K562 (cell line): Measurements from ENCODE around the gene CCDC194.

Experiments used
- CREB1 ChIP-seq, 2 experiments: sonication (generic) in 1 of 2; formaldehyde crosslinking in 1 of 2; IDR thresholded peaks; 2 replicates each; pipeline versions ENCODE4 v1.6.1 to v1.8.0; 2012 to 2022; ENCODE audit warnings: inconsistent platforms in 1 of 2, mild to moderate bottlenecking in 1 of 2, missing genetic modification reagents in 1 of 2, moderate library complexity in 1 of 2
- EZH2 ChIP-seq: IDR thresholded peaks from 2 replicates; pipeline ENCODE4 v1.6.1; 2012; ENCODE audit warnings: low read depth, mild to moderate bottlenecking, inconsistent platforms, low read length, borderline replicate concordance
- NCOA6 ChIP-seq: fragments of 450-650 bp; IDR thresholded peaks from 2 replicates; pipeline ENCODE4 v1.6.1; 2017; ENCODE audit warnings: mild to moderate bottlenecking
- RAD21 ChIP-seq, 2 experiments: fragments of 250-450 bp in 1 of 2; fragments of 450-650 bp in 1 of 2; sonication (Bioruptor Pico) in 1 of 2; formaldehyde crosslinking in 1 of 2; IDR thresholded peaks in 1 of 2; conservative IDR thresholded peaks in 1 of 2; 2 replicates each; pipeline versions ENCODE4 v1.4.0 to v1.8.0; 2020 to 2022; ENCODE audit warnings: mild to moderate bottlenecking in 2 of 2, moderate library complexity in 1 of 2
- SP1 ChIP-seq: sonication (generic); formaldehyde crosslinking; IDR thresholded peaks from 2 replicates; pipeline ENCODE4 v1.8.1; 2022; ENCODE audit warnings: mild to moderate bottlenecking, missing genetic modification reagents
- SREBF2 ChIP-seq: sonication (generic); formaldehyde crosslinking; IDR thresholded peaks from 2 replicates; pipeline ENCODE4 v1.4.0; 2020; ENCODE audit warnings: mild to moderate bottlenecking, missing genetic modification reagents
- TCF7L2 ChIP-seq: fragments of 150-350 bp; IDR thresholded peaks from 2 replicates; pipeline ENCODE4 v1.6.1; 2016; ENCODE audit warnings: low read depth, mild to moderate bottlenecking, low read length, moderate library complexity
- ZFP36 ChIP-seq: fragments of 150-350 bp; IDR thresholded peaks from 2 replicates; pipeline ENCODE4 v1.6.1; 2018; ENCODE audit warnings: low read length, low read depth; ENCODE audit not compliant: partially characterized antibody
- ZNF311 ChIP-seq: fragments of 250-450 bp; sonication (Bioruptor Pico); IDR thresholded peaks from 2 replicates; pipeline ENCODE4 v1.4.0; 2020; ENCODE audit warnings: mild to moderate bottlenecking, moderate library complexity
- ZNF780A ChIP-seq: fragments of 250-450 bp; sonication (Bioruptor Pico); IDR thresholded peaks from 2 replicates; pipeline ENCODE4 v1.5.0; 2021; ENCODE audit warnings: mild to moderate bottlenecking
- TF ChIP-seq, protein P1 (sequence below): sonication (generic); formaldehyde crosslinking; IDR thresholded peaks from 2 replicates; pipeline ENCODE4 v1.8.1; 2023; ENCODE audit warnings: mild to moderate bottlenecking, missing genetic modification reagents
- TF ChIP-seq, protein P2 (sequence below): fragments of 250-450 bp; sonication (Bioruptor Pico); IDR thresholded peaks from 2 replicates; pipeline ENCODE4 v1.4.0; 2020; ENCODE audit warnings: mild to moderate bottlenecking

DNA sequence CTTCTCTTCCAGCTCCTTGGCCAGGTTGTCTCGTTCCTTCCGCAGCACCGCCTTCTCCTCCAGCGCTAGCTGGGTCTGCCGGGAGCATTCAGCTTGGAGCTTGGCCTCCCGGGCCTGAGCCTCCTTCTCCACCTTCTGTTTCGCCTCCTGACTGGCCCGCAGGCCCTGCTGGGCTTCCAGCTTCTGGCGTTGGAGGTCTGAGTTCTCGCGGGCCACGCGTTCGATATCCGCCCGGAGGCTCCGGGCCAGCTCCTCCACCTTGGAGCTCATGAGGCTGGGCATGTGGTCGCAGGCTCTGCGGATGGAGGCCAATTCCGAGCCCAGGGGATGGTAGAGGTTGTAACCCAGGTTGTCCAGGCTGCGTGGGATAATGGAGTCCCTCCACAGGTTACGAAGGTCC is 28.6 kb downstream of the CCDC194 start:
- TF ChIP-seq, protein P1, sequence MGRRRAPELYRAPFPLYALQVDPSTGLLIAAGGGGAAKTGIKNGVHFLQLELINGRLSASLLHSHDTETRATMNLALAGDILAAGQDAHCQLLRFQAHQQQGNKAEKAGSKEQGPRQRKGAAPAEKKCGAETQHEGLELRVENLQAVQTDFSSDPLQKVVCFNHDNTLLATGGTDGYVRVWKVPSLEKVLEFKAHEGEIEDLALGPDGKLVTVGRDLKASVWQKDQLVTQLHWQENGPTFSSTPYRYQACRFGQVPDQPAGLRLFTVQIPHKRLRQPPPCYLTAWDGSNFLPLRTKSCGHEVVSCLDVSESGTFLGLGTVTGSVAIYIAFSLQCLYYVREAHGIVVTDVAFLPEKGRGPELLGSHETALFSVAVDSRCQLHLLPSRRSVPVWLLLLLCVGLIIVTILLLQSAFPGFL, result no peak
- no peak for TF ChIP-seq ZNF780A
- no peak for TF ChIP-seq NCOA6
- TF ChIP-seq CREB1 (IDR thresholded peaks at IDR 0.05), result no peak
- no peak for TF ChIP-seq CREB1 (CRISPR knock-in tag; IDR thresholded peaks at IDR 0.05)
- no peak for TF ChIP-seq TCF7L2
- no peak for TF ChIP-seq EZH2
- no peak for TF ChIP-seq SREBF2 (CRISPR knock-in tag)
- TF ChIP-seq, protein P2, sequence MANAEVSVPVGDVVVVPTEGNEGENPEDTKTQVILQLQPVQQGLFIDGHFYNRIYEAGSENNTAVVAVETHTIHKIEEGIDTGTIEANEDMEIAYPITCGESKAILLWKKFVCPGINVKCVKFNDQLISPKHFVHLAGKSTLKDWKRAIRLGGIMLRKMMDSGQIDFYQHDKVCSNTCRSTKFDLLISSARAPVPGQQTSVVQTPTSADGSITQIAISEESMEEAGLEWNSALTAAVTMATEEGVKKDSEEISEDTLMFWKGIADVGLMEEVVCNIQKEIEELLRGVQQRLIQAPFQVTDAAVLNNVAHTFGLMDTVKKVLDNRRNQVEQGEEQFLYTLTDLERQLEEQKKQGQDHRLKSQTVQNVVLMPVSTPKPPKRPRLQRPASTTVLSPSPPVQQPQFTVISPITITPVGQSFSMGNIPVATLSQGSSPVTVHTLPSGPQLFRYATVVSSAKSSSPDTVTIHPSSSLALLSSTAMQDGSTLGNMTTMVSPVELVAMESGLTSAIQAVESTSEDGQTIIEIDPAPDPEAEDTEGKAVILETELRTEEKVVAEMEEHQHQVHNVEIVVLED (CRISPR knock-in tag), result no peak
- no peak for TF ChIP-seq ZFP36
- no peak for TF ChIP-seq RAD21 (CRISPR knock-in tag; conservative IDR thresholded peaks at IDR 0.05 in 1 of 2, IDR thresholded peaks at IDR 0.05 in 1 of 2)
- no peak for TF ChIP-seq SP1 (CRISPR knock-in tag)
- no peak for TF ChIP-seq ZNF311
